Stimulated activated CD4-positive, alpha-beta T cell treated with anti-CD3 and anti-CD28 coated beads, Interleukin-4, amount 100 ng/mL, for 48 hours (primary cell): ENCODE measurements around the gene ZFYVE19.
"Not testable (repeated sequence)": the region's sequence is repeated elsewhere in the genome, so short reads cannot be mapped to it uniquely, and the experiment has no call there.

Experiments
- DNase-seq, 2 donors: peaks; one replicate each; pipeline ENCODE4 v3.0.0-alpha.2; 2020; ENCODE audit warnings: low read depth in 2 of 2

The ZFYVE19 gene

DNA sequence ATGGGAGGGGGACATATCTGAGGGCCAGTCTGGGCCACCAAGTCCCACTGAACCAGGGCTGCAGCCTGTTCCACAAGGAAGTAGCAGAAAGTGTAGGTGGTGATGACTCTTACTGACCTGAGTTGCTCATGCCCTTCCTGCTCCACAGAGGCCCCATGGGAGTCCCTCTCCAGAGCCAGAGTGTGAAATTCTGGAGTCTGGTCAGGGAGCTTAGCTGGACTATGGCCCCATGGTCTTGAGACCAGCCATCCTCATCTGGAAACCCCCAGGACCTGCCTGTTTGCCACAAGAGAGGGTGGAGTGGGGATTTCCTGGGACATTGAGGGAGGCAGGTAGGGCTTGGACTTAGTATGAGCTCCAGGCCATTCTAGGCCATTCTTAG, 39.9 kb downstream of the ZFYVE19 start:
- no peak for DNase-seq

DNA sequence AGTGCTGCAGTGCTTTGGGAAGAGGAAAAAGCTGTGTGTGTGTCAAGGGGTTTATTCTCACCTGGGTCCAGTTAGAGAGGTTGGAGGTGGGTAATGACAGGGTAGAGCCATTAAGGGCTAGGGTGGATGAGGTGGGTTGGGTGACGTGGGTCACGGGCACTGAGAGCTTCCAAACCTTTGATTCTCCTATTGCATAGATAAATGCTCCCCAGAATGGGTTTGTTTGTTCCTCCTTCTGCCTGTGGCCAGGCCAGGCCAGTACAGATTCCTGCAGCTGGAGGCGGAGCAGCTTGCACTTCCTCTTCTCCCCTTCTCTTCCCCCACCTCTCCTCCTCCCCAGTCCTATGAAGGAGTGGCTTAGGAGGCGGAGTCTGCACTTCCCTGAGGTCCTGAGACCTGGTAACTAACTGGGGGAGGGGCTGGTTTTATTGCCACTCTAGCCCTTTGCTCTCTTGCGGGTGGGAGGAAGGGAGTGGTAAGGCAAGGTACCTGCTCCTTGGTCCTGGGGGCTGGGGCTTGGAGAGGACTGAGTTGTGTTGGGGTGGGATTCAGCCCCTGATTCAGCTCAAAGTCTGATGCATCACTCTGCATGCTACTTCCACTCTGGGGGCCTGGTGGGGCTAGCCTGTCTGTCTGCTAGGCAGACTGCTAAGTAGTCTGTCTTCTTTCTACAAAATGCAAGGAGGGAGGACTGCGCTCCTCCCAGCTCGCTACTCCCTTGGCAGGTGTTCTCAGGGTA, 40.5 kb downstream of the ZFYVE19 start:
- no peak for DNase-seq

DNA sequence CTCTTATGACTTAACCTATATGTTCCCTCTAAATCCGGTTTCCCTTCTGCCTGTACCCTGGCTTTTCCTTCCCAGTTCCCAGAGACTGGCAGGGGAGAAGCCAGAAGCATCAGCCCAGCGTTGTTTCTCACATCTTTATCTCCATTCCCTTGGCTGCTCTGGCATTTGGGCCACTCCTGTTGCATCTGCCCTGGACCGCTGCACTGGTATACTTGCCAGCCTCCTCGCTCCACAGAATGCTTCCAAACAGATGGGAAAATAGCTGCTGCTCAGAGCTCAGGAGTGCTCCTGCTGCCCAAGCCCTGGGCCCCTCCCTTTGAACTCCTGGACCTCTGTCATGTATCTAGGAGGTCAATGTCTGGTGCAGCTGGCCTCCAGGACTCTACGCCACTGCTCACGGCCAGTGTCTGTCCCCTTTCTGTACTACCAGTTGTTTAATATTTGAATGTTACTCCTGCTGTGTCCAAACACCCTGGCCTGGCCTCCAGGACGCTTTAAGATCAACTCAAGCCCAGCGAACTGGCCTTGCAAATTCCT, 43.8 kb downstream of the ZFYVE19 start:
- DNase-seq = no peak

DNA sequence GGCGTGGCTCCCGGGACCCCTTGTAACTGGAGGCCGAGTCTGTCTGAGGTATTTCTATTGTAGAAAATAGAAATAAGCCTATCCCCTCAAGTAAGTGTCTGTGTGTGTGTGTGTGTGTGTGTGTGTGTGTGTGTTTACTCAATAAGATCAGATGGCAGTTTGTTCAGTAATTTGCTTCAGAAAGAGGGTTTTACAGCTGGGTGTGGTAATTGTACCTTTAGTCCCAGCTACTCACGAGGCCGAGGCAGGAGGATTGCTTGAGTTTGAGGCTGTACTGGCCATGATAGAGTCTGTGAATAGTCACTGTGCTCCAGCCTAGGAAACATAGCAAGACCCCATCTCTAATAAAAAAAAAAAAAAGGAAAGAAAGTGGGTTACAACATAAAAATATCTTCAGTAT, 45.6 kb downstream of the ZFYVE19 start:
- no peak for DNase-seq

DNA sequence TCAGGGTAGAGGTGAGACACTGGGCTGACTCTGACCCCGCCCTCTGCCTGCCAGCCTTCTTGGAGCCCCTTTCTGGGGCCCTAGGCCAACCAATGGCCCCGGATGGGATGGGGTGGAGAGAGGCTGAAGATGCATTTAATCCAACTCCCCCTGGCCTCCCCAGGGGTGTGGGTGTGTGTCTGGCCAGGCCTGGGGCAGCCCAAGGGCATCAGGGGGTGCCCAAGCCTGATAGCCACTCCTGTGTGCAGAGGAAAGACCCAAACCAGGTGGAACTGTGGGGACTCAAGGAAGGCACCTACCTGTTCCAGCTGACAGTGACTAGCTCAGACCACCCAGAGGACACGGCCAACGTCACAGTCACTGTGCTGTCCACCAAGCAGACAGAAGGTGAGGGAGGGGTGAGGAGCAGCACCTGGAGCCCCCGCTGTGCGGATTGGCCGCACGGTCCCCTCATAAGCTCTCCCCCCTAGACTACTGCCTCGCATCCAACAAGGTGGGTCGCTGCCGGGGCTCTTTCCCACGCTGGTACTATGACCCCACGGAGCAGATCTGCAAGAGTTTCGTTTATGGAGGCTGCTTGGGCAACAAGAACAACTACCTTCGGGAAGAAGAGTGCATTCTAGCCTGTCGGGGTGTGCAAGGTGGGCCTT, 46.5 kb downstream of the ZFYVE19 start:
- DNase-seq = no peak

DNA sequence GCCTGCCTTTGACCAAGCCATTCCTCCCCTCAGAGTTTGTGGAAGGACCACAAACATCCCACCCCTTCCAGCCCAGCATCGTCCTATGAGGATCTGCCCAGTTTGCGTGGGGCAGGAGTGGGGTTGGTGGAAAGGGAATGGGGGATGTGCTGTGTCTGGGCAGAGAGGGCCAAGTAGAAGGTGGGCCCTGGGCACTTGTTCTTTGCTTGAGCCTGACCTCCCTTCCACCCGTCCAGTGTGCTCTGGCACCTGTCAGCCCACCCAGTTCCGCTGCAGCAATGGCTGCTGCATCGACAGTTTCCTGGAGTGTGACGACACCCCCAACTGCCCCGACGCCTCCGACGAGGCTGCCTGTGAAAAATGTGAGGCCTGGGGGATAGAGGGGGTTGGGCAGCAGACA, 47.3 kb downstream of the ZFYVE19 start:
- no peak for DNase-seq

DNA sequence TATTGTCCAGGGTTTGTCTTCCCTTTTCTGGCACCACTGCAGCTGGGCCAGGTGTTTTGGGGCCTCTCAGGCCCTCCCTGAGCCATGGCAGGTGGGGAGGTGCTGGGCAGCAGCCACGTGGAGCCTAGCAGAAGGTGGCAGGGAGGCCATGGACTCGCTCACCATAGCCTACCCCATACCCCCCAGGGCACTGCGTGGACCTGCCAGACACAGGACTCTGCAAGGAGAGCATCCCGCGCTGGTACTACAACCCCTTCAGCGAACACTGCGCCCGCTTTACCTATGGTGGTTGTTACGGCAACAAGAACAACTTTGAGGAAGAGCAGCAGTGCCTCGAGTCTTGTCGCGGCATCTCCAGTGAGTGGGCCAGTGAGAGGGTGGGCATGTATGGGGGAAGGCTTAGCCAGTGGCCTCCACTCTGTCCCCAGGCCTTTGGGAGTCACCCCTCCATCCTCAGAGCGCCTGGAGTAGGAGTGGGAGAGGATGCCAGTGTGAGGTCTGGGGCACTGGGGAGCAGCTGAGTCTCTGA, 48.9 kb downstream of the ZFYVE19 start:
- no peak for DNase-seq

DNA sequence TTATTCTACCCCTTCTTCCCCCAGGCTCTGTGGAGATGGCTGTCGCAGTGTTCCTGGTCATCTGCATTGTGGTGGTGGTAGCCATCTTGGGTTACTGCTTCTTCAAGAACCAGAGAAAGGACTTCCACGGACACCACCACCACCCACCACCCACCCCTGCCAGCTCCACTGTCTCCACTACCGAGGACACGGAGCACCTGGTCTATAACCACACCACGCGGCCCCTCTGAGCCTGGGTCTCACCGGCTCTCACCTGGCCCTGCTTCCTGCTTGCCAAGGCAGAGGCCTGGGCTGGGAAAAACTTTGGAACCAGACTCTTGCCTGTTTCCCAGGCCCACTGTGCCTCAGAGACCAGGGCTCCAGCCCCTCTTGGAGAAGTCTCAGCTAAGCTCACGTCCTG, 49.9 kb downstream of the ZFYVE19 start:
- DNase-seq = no peak

- peak; percentile 68 to 83 for DNase-seq
Observed at GRCh38 chr15:40857601-40858341, 50.9 kb downstream of the ZFYVE19 start.

- DNase-seq = no peak
Observed at GRCh38 chr15:40858706-40859105, 51.8 kb downstream of the ZFYVE19 start.

GRCh38 chr15:40859206-40859851, 52.4 kb downstream of the ZFYVE19 start:
- peak; percentile 84 to 91 for DNase-seq

DNA sequence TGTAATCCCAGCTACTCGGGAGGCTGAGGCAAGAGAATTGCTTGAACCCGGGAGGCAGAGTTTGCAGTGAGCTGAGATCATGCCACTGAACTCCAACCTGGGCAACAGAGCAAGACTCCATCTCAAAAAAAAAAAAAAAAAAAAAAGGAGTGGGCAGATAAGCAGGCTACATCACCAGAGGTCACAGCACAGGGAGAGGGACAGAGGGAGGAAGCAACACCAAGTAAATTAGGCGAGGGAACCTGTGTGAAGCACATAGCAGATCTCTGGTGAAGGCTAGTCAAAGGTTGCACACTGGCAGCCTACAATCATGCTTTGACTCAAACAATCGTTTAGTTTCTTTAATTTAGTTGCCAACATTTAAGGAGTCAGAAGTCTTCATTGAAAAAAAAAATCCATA, 54.3 kb downstream of the ZFYVE19 start:
- not testable (repeated sequence) for DNase-seq

- no peak for DNase-seq
Observed at GRCh38 chr15:40863660-40864270, 56.9 kb downstream of the ZFYVE19 start.
